Endothelial cell of umbilical vein (primary cell): Measurements from ENCODE around the gene SLC39A3. TPM values are rescaled to one million over a fixed set of nuclear protein-coding genes. Genes with fewer than 3 reads are reported as not detected.

Experiments used
- BruUV-seq: library from RNA; stranded (reverse); fragments of 400-500 nt; replicated peaks from 2 replicates; lab custom pipeline; 2021; lab: Mats Ljungman, UMichigan
- CTCF ChIA-PET: fragments of 300-600, 350-600 bp; sonication (Branson Sonifier 250); formaldehyde crosslinking; loops from one replicate; lab custom pipeline; 2021; ENCODE audit warnings: antibody characterized with exemption, inconsistent platforms; lab: Charles Lee
- POLR2A ChIA-PET: fragments of 300-600, 350-600 bp; sonication (Branson Sonifier 250); formaldehyde crosslinking; loops from one replicate; lab custom pipeline; 2021; ENCODE audit warnings: antibody characterized with exemption, inconsistent platforms; lab: Charles Lee
- DNase-seq: peaks from one replicate; pipeline ENCODE4 v3.0.0-alpha.2; 2011; ENCODE audit warnings: low read depth, low spot score
- FAIRE-seq: peaks from 2 replicates; lab custom pipeline; 2011; peaks lifted over from hg19 to GRCh38; lab: Jason Lieb, UNC
- H2AFZ ChIP-seq: 2 replicates; pipeline ENCODE4 v1.6.0; 2012; ENCODE audit warnings: low read depth, low read length, control low read depth, inconsistent platforms
- H3K27ac ChIP-seq: 2 replicates; pipeline ENCODE4 v1.5.1; 2011; ENCODE audit warnings: low read depth, mild to moderate bottlenecking, control low read depth, low read length, moderate library complexity; ENCODE audit not compliant: insufficient read depth
- H3K27me3 ChIP-seq, 2 experiments: 2 replicates each; pipeline versions ENCODE4 v1.6.0 to v1.6.1; 2011; ENCODE audit warnings: low read length in 2 of 2, mixed read lengths in 1 of 2; ENCODE audit not compliant: control insufficient read depth in 2 of 2, insufficient read depth in 2 of 2
- H3K36me3 ChIP-seq, 2 experiments: 2 replicates in 1 of 2; 3 replicates in 1 of 2; pipeline ENCODE4 v1.5.1; 2011; ENCODE audit warnings: low read length in 2 of 2, mild to moderate bottlenecking in 1 of 2, moderate library complexity in 1 of 2; ENCODE audit not compliant: control insufficient read depth in 2 of 2, insufficient read depth in 2 of 2; ENCODE audit errors: extremely low read depth in 1 of 2
- H3K4me1 ChIP-seq: 3 replicates; pipeline ENCODE4 v1.5.1; 2011; ENCODE audit warnings: mild to moderate bottlenecking, low read length; ENCODE audit not compliant: control insufficient read depth, insufficient read depth; ENCODE audit errors: extremely low read depth
- H3K4me2 ChIP-seq: 2 replicates; pipeline ENCODE4 v1.6.1; 2011; ENCODE audit warnings: low read length, control low read depth, mixed read lengths; ENCODE audit not compliant: insufficient read depth
- H3K4me3 ChIP-seq, 3 experiments: fragments of 200-600 bp in 1 of 3; sonication (generic), shearing (Covaris generic) in 1 of 3; replicated peaks in 1 of 3; 2 replicates each; pipeline ENCODE4 v1.5.1; 2011 to 2016; ENCODE audit warnings: control low read depth in 3 of 3, low read length in 3 of 3, mild to moderate bottlenecking in 2 of 3, inconsistent platforms in 1 of 3, low read depth in 1 of 3, moderate library complexity in 1 of 3; ENCODE audit not compliant: insufficient read depth in 1 of 3
- H3K79me2 ChIP-seq: 2 replicates; pipeline ENCODE4 v1.6.0; 2012; ENCODE audit warnings: low read length, inconsistent platforms; ENCODE audit not compliant: control insufficient read depth, insufficient read depth
- H3K9ac ChIP-seq: replicated peaks from 2 replicates; pipeline ENCODE3; 2011; ENCODE audit warnings: low read length, control low read depth; ENCODE audit not compliant: insufficient read depth; ENCODE audit errors: extremely low read depth
- H3K9me1 ChIP-seq: replicated peaks from 3 replicates; pipeline ENCODE4 v1.6.0; 2011; ENCODE audit warnings: mild to moderate bottlenecking, low read length; ENCODE audit not compliant: control insufficient read depth, insufficient read depth; ENCODE audit errors: extremely low read depth
- H3K9me3 ChIP-seq: replicated peaks from 2 replicates; pipeline ENCODE4 v1.5.1; 2012; ENCODE audit warnings: low read length, inconsistent platforms; ENCODE audit not compliant: control insufficient read depth, insufficient read depth
- H4K20me1 ChIP-seq: replicated peaks from 2 replicates; pipeline ENCODE3; 2011; ENCODE audit warnings: mild to moderate bottlenecking, low read length; ENCODE audit not compliant: control insufficient read depth, insufficient read depth; ENCODE audit errors: extremely low read depth
- CTCF ChIP-seq, 2 donors: IDR thresholded peaks; 1 replicate in 1 of 2; 2 replicates in 1 of 2; pipeline ENCODE4 v1.5.1; 2011; ENCODE audit warnings: low read length in 2 of 2, mild to moderate bottlenecking in 2 of 2, moderate library complexity in 2 of 2, control low read depth in 1 of 2, inconsistent platforms in 1 of 2, low read depth in 1 of 2; ENCODE audit not compliant: insufficient read depth in 1 of 2; ENCODE audit errors: extremely low read depth in 1 of 2
- EZH2 ChIP-seq: IDR thresholded peaks from 2 replicates; pipeline ENCODE4 v1.6.1; 2012; ENCODE audit warnings: borderline replicate concordance, low read depth, mild to moderate bottlenecking, moderate library complexity, low read length, inconsistent platforms; ENCODE audit not compliant: severe bottlenecking
- FOS ChIP-seq: IDR thresholded peaks from 2 replicates; pipeline ENCODE4 v1.6.1; 2011; ENCODE audit warnings: mild to moderate bottlenecking, low read length, moderate library complexity, borderline replicate concordance; ENCODE audit not compliant: insufficient read depth
- GATA2 ChIP-seq: IDR thresholded peaks from 2 replicates; pipeline ENCODE4 v1.7.0; 2011; ENCODE audit warnings: low read depth, mild to moderate bottlenecking, moderate library complexity, mixed read lengths, low read length; ENCODE audit not compliant: insufficient read length, insufficient read depth
- JUN ChIP-seq: IDR thresholded peaks from 2 replicates; pipeline ENCODE4 v1.6.1; 2011; ENCODE audit warnings: borderline replicate concordance, low read depth; ENCODE audit not compliant: insufficient read length, insufficient read depth
- MAX ChIP-seq: IDR thresholded peaks from 2 replicates; pipeline ENCODE4 v1.6.1; 2011; ENCODE audit not compliant: insufficient read depth, insufficient read length
- MYC ChIP-seq: IDR thresholded peaks from one replicate; pipeline ENCODE4 v1.6.1; 2011; ENCODE audit warnings: mild to moderate bottlenecking, low read depth, low read length
- POLR2A ChIP-seq: IDR thresholded peaks from 2 replicates; pipeline ENCODE4 v1.6.1; 2012; ENCODE audit warnings: low read depth, mild to moderate bottlenecking, control low read depth, low read length
- POLR2AphosphoS5 ChIP-seq: IDR thresholded peaks from 2 replicates; pipeline ENCODE4 v1.6.1; 2012; ENCODE audit warnings: low read depth, mild to moderate bottlenecking, control low read depth, low read length, moderate library complexity; ENCODE audit not compliant: insufficient read depth
- dilution Hi-C: fragments of 300-500 bp; cut with MboI; formaldehyde crosslinking; loops from one replicate; pipeline ENCODE4 v1.15.0; 2019; ENCODE audit warnings: low sequenced_read_pairs; ENCODE audit not compliant: extremely low pct_ligation_motif_present
- intact Hi-C: fragments of 100-400 bp; cut with micrococcal nuclease; formaldehyde crosslinking; loops from one replicate; pipeline ENCODE4 v1.10.0; 2022
- polyA plus RNA-seq, 4 experiments: library from polyadenylated mRNA; depleted of rRNA in 3 of 4; stranded (reverse) in 3 of 4; unstranded in 1 of 4; fragments of >200 nt; gene quantifications; 2 replicates each; pipeline versions ENCODE4 v1.2.1 to v1.2.3, GENCODE V29; 2011 to 2012; ENCODE audit warnings: missing spikeins in 1 of 4
- total RNA-seq: library from RNA; stranded (reverse); gene quantifications from 2 replicates; pipeline ENCODE4 v1.2.3, GENCODE V29; 2021

The SLC39A3 gene
- total and polyA plus RNA-seq, 2 donors (not counting 3 experiments of a cell fraction or from before 2014, with no cell fraction given): 28.0 to 43.1 TPM

GRCh38 chr19:2769218-2769617 lies 29.4 kb upstream of the SLC39A3 start:
- Histone ChIP-seq H4K20me1 (no peaks in the 10 kb centered on the region), H3K4me1 (no peaks in the 10 kb centered on the region), H3K79me2 (peaks cover 38% of the 10 kb centered on the region), H3K27me3 (no peaks in the 10 kb centered on the region), H3K27ac (no peak overlapping the region), H3K9ac (no peak overlapping the region), H3K9me3 (no peaks in the 10 kb centered on the region), H3K4me3 (no peak overlapping the region), H3K36me3 (peaks cover 0 to 28% of the 10 kb centered on the region in 2 experiments), H2AFZ (no peak overlapping the region), H3K9me1 (no peaks in the 10 kb centered on the region), H3K4me2 (no peak overlapping the region)
- ChIA-PET CTCF (no interaction called here), POLR2A (no interaction called here)
- BruUV-seq: no TSS peak
- dilution Hi-C loops: no loop called here
- intact Hi-C loops: no loop called here
- FAIRE-seq (no peak), DNase-seq (no peak)
- no peak for TF ChIP-seq MYC
- TF ChIP-seq MAX: no peak
- no peak for TF ChIP-seq POLR2A
- no peak for TF ChIP-seq EZH2
- no peak for TF ChIP-seq GATA2
- TF ChIP-seq JUN: no peak
- no peak for TF ChIP-seq FOS
- TF ChIP-seq POLR2AphosphoS5: no peak
- TF ChIP-seq CTCF (IDR thresholded peaks at IDR 0.05; ENCODE audit: extremely low read depth in 1 of 2, insufficient read depth in 1 of 2, low read depth in 1 of 2, low read length in 2 of 2): no peak
